Loucy (cell line): ENCODE data around the gene MAP3K15.

Source experiments
- H2AFZ ChIP-seq: fragments of 200-600 bp; sonication (generic); 2 replicates; pipeline ENCODE4 v1.6.0; 2016; ENCODE audit warnings: antibody characterized with exemption, mild to moderate bottlenecking, low read length, moderate library complexity
- H3F3A ChIP-seq: fragments of 200-600 bp; 2 replicates; pipeline ENCODE4 v1.6.0; 2016; ENCODE audit warnings: antibody characterized with exemption, low read depth, mild to moderate bottlenecking
- H3K27me3 ChIP-seq: fragments of 200-600 bp; sonication (generic); 2 replicates; pipeline ENCODE4 v1.6.1; 2014; ENCODE audit warnings: low read length, mild to moderate bottlenecking; ENCODE audit not compliant: insufficient read depth, poor library complexity, severe bottlenecking
- H3K36me3 ChIP-seq: fragments of 200-600 bp; sonication (generic); 2 replicates; pipeline ENCODE4 v1.6.1; 2016; ENCODE audit warnings: low read length; ENCODE audit not compliant: insufficient read depth
- H3K4me1 ChIP-seq: fragments of 200-600 bp; sonication (generic); 2 replicates; pipeline ENCODE4 v1.5.1; 2014; ENCODE audit warnings: low read length, mild to moderate bottlenecking; ENCODE audit not compliant: insufficient read depth, poor library complexity, severe bottlenecking
- H3K4me2 ChIP-seq: fragments of 200-600 bp; sonication (generic); 2 replicates; pipeline ENCODE4 v1.6.0; 2014; ENCODE audit warnings: antibody characterized with exemption, low read length, low read depth, mild to moderate bottlenecking; ENCODE audit not compliant: poor library complexity, severe bottlenecking
- H3K4me3 ChIP-seq: fragments of 200-600 bp; sonication (generic); 2 replicates; pipeline ENCODE4 v1.5.1; 2014; ENCODE audit warnings: low read length, mild to moderate bottlenecking, mixed read lengths; ENCODE audit not compliant: poor library complexity, severe bottlenecking
- H3K79me2 ChIP-seq: fragments of 200-600 bp; sonication (generic); 2 replicates; pipeline ENCODE4 v1.6.1; 2014; ENCODE audit warnings: low read length; ENCODE audit not compliant: insufficient read depth
- H3K9ac ChIP-seq: fragments of 200-600 bp; sonication (generic); 2 replicates; pipeline ENCODE4 v1.6.0; 2014; ENCODE audit warnings: mild to moderate bottlenecking, low read depth, low read length, moderate library complexity; ENCODE audit not compliant: poor library complexity, severe bottlenecking
- H3K9me2 ChIP-seq: fragments of 200-600 bp; sonication (generic); replicated peaks from 2 replicates; pipeline ENCODE4 v1.6.1; 2016; ENCODE audit warnings: low read depth, low read length, mixed read lengths
- H3K9me3 ChIP-seq: fragments of 200-600 bp; sonication (generic); 2 replicates; pipeline ENCODE4 v1.6.1; 2014; ENCODE audit warnings: mild to moderate bottlenecking, antibody characterized with exemption, low read length, low read depth; ENCODE audit not compliant: insufficient read depth
- H4K20me1 ChIP-seq: fragments of 200-600 bp; sonication (generic); 2 replicates; pipeline ENCODE4 v1.6.0; 2014; ENCODE audit warnings: antibody characterized with exemption, low read length, mild to moderate bottlenecking; ENCODE audit not compliant: insufficient read depth, poor library complexity, severe bottlenecking
- EZH2phosphoT487 ChIP-seq: fragments of 200-600 bp; IDR thresholded peaks from 2 replicates; pipeline ENCODE4 v1.6.1; 2018; ENCODE audit warnings: antibody characterized with exemption, mild to moderate bottlenecking, moderate library complexity, borderline replicate concordance
- TF ChIP-seq, protein P1 (sequence below): fragments of 200-600 bp; sonication (generic); conservative IDR thresholded peaks from 2 replicates; pipeline ENCODE4 v1.5.1; 2014; ENCODE audit warnings: mild to moderate bottlenecking, antibody characterized with exemption, low read length

The MAP3K15 gene

DNA sequence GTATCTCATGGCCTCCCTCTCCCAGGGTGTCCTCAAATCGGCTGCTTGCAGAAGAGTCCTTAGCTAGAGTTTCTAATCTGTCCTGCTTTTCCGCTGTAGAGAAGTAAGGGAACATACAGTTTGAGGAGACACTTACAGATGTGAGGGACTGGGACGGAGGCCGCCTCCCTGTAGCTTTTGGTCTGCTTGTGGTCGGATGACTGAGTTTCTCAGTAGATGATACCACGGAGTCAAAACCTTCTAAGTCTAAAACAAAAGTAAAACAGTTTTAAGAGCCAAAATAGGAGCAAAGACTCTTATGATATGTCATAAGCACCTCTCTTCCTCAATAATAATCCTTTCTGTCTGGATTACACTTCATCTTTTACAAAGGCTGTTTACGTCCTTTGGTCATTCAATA lies 34.5 kb upstream of the MAP3K15 start:
- H3K9me2 ChIP-seq = no peaks in the 10 kb centered on the region
- no peak overlapping the region for H3K9ac ChIP-seq
- H2AFZ ChIP-seq = no peak overlapping the region
- H3K4me3 ChIP-seq = no peak overlapping the region
- no peaks in the 10 kb centered on the region for H3K79me2 ChIP-seq
- no peaks in the 10 kb centered on the region for H3K9me3 ChIP-seq
- no peaks in the 10 kb centered on the region for H3K4me1 ChIP-seq
- H3F3A ChIP-seq = no peaks in the 10 kb centered on the region
- no peaks in the 10 kb centered on the region for H4K20me1 ChIP-seq
- TF ChIP-seq, protein P1, sequence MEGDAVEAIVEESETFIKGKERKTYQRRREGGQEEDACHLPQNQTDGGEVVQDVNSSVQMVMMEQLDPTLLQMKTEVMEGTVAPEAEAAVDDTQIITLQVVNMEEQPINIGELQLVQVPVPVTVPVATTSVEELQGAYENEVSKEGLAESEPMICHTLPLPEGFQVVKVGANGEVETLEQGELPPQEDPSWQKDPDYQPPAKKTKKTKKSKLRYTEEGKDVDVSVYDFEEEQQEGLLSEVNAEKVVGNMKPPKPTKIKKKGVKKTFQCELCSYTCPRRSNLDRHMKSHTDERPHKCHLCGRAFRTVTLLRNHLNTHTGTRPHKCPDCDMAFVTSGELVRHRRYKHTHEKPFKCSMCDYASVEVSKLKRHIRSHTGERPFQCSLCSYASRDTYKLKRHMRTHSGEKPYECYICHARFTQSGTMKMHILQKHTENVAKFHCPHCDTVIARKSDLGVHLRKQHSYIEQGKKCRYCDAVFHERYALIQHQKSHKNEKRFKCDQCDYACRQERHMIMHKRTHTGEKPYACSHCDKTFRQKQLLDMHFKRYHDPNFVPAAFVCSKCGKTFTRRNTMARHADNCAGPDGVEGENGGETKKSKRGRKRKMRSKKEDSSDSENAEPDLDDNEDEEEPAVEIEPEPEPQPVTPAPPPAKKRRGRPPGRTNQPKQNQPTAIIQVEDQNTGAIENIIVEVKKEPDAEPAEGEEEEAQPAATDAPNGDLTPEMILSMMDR = no peak
- TF ChIP-seq EZH2phosphoT487 = no peak
- H3K4me2 ChIP-seq = no peak overlapping the region
- H3K27me3 ChIP-seq = no peaks in the 10 kb centered on the region
- H3K36me3 ChIP-seq = peaks cover 8% of the 10 kb centered on the region; the same call in 1 of the 2 replicates

DNA sequence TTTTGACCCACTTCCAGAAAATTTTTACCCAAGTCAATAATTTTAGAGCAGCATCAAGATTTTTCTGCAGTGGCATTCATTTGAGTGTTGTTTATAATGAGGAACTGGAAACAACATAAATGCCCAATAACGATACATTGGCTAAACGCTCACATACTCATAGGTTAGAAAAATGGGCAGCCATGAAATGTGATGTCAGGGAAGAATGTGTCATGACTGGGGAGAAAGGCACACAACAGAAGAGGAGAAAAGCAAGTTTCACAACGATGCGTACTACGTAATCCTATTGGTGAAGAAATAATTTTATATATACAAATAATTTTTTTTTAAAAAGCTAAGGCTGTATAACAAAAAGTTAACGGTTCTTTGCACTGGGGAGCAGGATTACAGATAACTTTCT lies 33.6 kb upstream of the MAP3K15 start:
- Histone ChIP-seq H3K4me3 (no peak overlapping the region), H2AFZ (no peak overlapping the region), H4K20me1 (no peaks in the 10 kb centered on the region), H3K4me1 (no peaks in the 10 kb centered on the region), H3F3A (no peaks in the 10 kb centered on the region), H3K36me3 (peaks cover 11% of the 10 kb centered on the region; the same call in 1 of the 2 replicates), H3K9ac (no peak overlapping the region), H3K79me2 (no peaks in the 10 kb centered on the region), H3K4me2 (no peak overlapping the region), H3K9me3 (no peaks in the 10 kb centered on the region), H3K27me3 (no peaks in the 10 kb centered on the region), H3K9me2 (no peaks in the 10 kb centered on the region)
- TF ChIP-seq, protein P1 = no peak
- no peak for TF ChIP-seq EZH2phosphoT487

DNA sequence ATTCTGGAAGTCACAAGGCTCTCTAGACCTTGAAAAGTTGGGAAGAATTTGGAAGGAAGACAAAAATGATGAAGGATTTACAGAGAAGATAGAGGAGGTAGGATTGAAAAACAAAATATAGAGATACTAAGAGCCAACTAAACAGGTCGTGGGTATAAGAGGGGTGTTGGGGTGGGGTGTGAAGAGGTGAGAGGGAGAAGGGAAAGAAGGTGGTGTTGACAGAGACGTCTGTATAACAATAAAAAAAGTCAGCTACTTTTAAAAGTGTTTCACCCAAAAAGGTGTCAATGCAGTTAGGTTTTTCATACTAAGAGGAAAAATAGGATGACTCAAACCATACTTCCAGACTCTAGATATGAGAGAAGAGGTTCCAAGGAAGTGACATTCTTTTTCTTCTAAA lies 33.0 kb upstream of the MAP3K15 start:
- peaks cover 11% of the 10 kb centered on the region; the same call in 1 of the 2 replicates for H3K36me3 ChIP-seq
- H3K4me3 ChIP-seq = no peak overlapping the region

More for the DNA sequence above, 33.0 kb upstream of the MAP3K15 start:
- Histone ChIP-seq H3K79me2 (no peaks in the 10 kb centered on the region), H3K9me3 (no peaks in the 10 kb centered on the region), H3K27me3 (no peaks in the 10 kb centered on the region), H2AFZ (no peak overlapping the region), H4K20me1 (no peaks in the 10 kb centered on the region), H3F3A (no peaks in the 10 kb centered on the region), H3K4me1 (no peaks in the 10 kb centered on the region), H3K9ac (no peak overlapping the region), H3K9me2 (no peaks in the 10 kb centered on the region), H3K4me2 (no peak overlapping the region)
- TF ChIP-seq EZH2phosphoT487 = no peak
- TF ChIP-seq, protein P1 = no peak
